ENCODE data around the gene LYPLAL1.

The LYPLAL1 gene

GRCh38 chr1:219173758-219174459, at the start of gene LYPLAL1:
Gene LYPLAL1 (plus strand): TSS chr1:219173878. CDS start chr1:219173891, 13 bp downstream.
- DNase-seq: peak; percentile 88

GRCh38 chr1:219124163-219124562, 49.5 kb upstream of the LYPLAL1 start:
- no peak for DNase-seq

GRCh38 chr1:219125342-219125741, 48.3 kb upstream of the LYPLAL1 start:
- DNase-seq: no peak

GRCh38 chr1:219126377-219126776, 47.3 kb upstream of the LYPLAL1 start:
- no peak for DNase-seq

GRCh38 chr1:219128957-219129356, 44.7 kb upstream of the LYPLAL1 start:
- DNase-seq: no peak

GRCh38 chr1:219130366-219130935, 43.2 kb upstream of the LYPLAL1 start:
- no peak for DNase-seq

GRCh38 chr1:219132939-219133338, 40.7 kb upstream of the LYPLAL1 start:
- DNase-seq: no peak

- no peak for DNase-seq
Observed at GRCh38 chr1:219138747-219139146, 34.9 kb upstream of the LYPLAL1 start.

- no peak for DNase-seq
Observed at GRCh38 chr1:219140303-219140877, 33.3 kb upstream of the LYPLAL1 start.

- no peak for DNase-seq
Observed at GRCh38 chr1:219143735-219144134, 29.9 kb upstream of the LYPLAL1 start.

- DNase-seq: no peak
Observed at GRCh38 chr1:219144658-219145315, 28.9 kb upstream of the LYPLAL1 start.

GRCh38 chr1:219147571-219148019, 26.1 kb upstream of the LYPLAL1 start:
- no peak for DNase-seq

- DNase-seq: no peak
Observed at GRCh38 chr1:219149009-219149577, 24.6 kb upstream of the LYPLAL1 start.

- no peak for DNase-seq
Observed at GRCh38 chr1:219149953-219150352, 23.7 kb upstream of the LYPLAL1 start.

GRCh38 chr1:219150913-219151312, 22.8 kb upstream of the LYPLAL1 start:
- no peak for DNase-seq

GRCh38 chr1:219151467-219151866, 22.2 kb upstream of the LYPLAL1 start:
- DNase-seq: no peak

GRCh38 chr1:219152751-219153150, 20.9 kb upstream of the LYPLAL1 start:
- DNase-seq: no peak

GRCh38 chr1:219153723-219154122, 20.0 kb upstream of the LYPLAL1 start:
- no peak for DNase-seq

- no peak for DNase-seq
Observed at GRCh38 chr1:219155135-219155534, 18.5 kb upstream of the LYPLAL1 start.

GRCh38 chr1:219159946-219160645, 13.6 kb upstream of the LYPLAL1 start:
- DNase-seq: no peak

GRCh38 chr1:219160967-219161366, 12.7 kb upstream of the LYPLAL1 start:
- DNase-seq: no peak

- DNase-seq: no peak
Observed at GRCh38 chr1:219161371-219161770, 12.3 kb upstream of the LYPLAL1 start.
